Keratinocyte (primary cell): ENCODE data around the gene SIGLECL1. TPM values are rescaled to one million over a fixed set of nuclear protein-coding genes. Genes with fewer than 3 reads are reported as not detected.

Experiments used
- DNase-seq: peaks from one replicate; pipeline ENCODE4 v3.0.0-alpha.2; 2011; ENCODE audit warnings: low read depth, missing footprints, low spot score
- FAIRE-seq: peaks from 2 replicates; lab custom pipeline; 2011; peaks lifted over from hg19 to GRCh38; lab: Jason Lieb, UNC
- H2AFZ ChIP-seq: 2 replicates; pipeline ENCODE4 v1.6.0; 2012; ENCODE audit warnings: low read length, control low read depth, inconsistent platforms; ENCODE audit not compliant: control insufficient read depth
- H3K27ac ChIP-seq: 2 replicates; pipeline ENCODE4 v1.5.1; 2011; ENCODE audit warnings: low read length; ENCODE audit not compliant: control insufficient read depth, insufficient read depth
- H3K27me3 ChIP-seq: 3 replicates; pipeline ENCODE4 v1.6.0; 2011; ENCODE audit warnings: low read length; ENCODE audit not compliant: control insufficient read depth, insufficient read depth; ENCODE audit errors: extremely low read depth
- H3K36me3 ChIP-seq, 2 experiments: 2 replicates in 1 of 2; 3 replicates in 1 of 2; pipeline ENCODE4 v1.5.1; 2011; ENCODE audit warnings: low read length in 2 of 2, mild to moderate bottlenecking in 1 of 2; ENCODE audit not compliant: control insufficient read depth in 2 of 2, insufficient read depth in 2 of 2; ENCODE audit errors: extremely low read depth in 1 of 2
- H3K4me1 ChIP-seq: 3 replicates; pipeline ENCODE4 v1.5.1; 2011; ENCODE audit warnings: low read length; ENCODE audit not compliant: control insufficient read depth, insufficient read depth; ENCODE audit errors: extremely low read depth
- H3K4me2 ChIP-seq: 3 replicates; pipeline ENCODE4 v1.6.0; 2011; ENCODE audit warnings: low read depth, low read length; ENCODE audit not compliant: control insufficient read depth, insufficient read depth; ENCODE audit errors: extremely low read depth
- H3K4me3 ChIP-seq, 3 experiments: fragments of 200-600 bp in 1 of 3; sonication (generic) in 1 of 3; 2 replicates in 2 of 3; 3 replicates in 1 of 3; pipeline ENCODE4 v1.5.1; 2011 to 2016; ENCODE audit warnings: low read length in 3 of 3, mild to moderate bottlenecking in 3 of 3, control low read depth in 2 of 3, inconsistent platforms in 1 of 3, low read depth in 1 of 3, mixed read lengths in 1 of 3, mixed run types in 1 of 3, moderate library complexity in 1 of 3; ENCODE audit not compliant: control insufficient read depth in 2 of 3, insufficient read depth in 2 of 3; ENCODE audit errors: extremely low read depth in 1 of 3
- H3K79me2 ChIP-seq: 2 replicates; pipeline ENCODE4 v1.6.0; 2012; ENCODE audit warnings: low read length; ENCODE audit not compliant: control insufficient read depth, insufficient read depth
- H3K9ac ChIP-seq: 3 replicates; pipeline ENCODE4 v1.6.0; 2011; ENCODE audit warnings: low read length; ENCODE audit not compliant: control insufficient read depth, insufficient read depth; ENCODE audit errors: extremely low read depth
- H3K9me1 ChIP-seq: 3 replicates; pipeline ENCODE4 v1.6.0; 2011; ENCODE audit warnings: low read length; ENCODE audit not compliant: control insufficient read depth, insufficient read depth; ENCODE audit errors: extremely low read depth
- H3K9me3 ChIP-seq: 2 replicates; pipeline ENCODE4 v1.5.1; 2012; ENCODE audit warnings: low read depth, low read length; ENCODE audit not compliant: control insufficient read depth
- H4K20me1 ChIP-seq: 3 replicates; pipeline ENCODE4 v1.6.0; 2011; ENCODE audit warnings: low read length; ENCODE audit not compliant: control insufficient read depth, insufficient read depth; ENCODE audit errors: extremely low read depth
- CTCF ChIP-seq, 3 experiments: IDR thresholded peaks in 1 of 3; conservative IDR thresholded peaks in 1 of 3; optimal IDR thresholded peaks in 1 of 3; 2 replicates in 2 of 3; 3 replicates in 1 of 3; pipeline versions ENCODE3 to v1.5.1; 2011; ENCODE audit warnings: low read length in 3 of 3, mild to moderate bottlenecking in 3 of 3, moderate library complexity in 2 of 3, control low read depth in 1 of 3, inconsistent platforms in 1 of 3; ENCODE audit not compliant: insufficient read depth in 2 of 3; ENCODE audit errors: extremely low read depth in 1 of 3
- EZH2 ChIP-seq: IDR thresholded peaks from one replicate; pipeline ENCODE4 v1.6.1; 2012; ENCODE audit warnings: inconsistent platforms, mild to moderate bottlenecking, low read length, moderate library complexity
- dilution Hi-C: fragments of 300-500 bp; cut with MboI; formaldehyde crosslinking; loops from one replicate; pipeline ENCODE4 v1.7.0; 2020; ENCODE audit warnings: low sequenced_read_pairs; ENCODE audit not compliant: extremely low pct_ligation_motif_present
- polyA plus RNA-seq, 5 experiments: library from polyadenylated mRNA; depleted of rRNA in 3 of 5; stranded (reverse) in 3 of 5; stranded (forward) in 1 of 5; unstranded in 1 of 5; fragments of >200 nt; gene quantifications; 1 replicate in 1 of 5; 2 replicates in 3 of 5; 3 replicates in 1 of 5; pipeline versions ENCODE4 v1.2.1 to v1.2.3, GENCODE V29; 2011 to 2012; ENCODE audit warnings: missing spikeins in 2 of 5, low read depth in 1 of 5, low replicate concordance in 1 of 5

The SIGLECL1 gene
- polyA plus RNA-seq, 1 donor (not counting 4 experiments of a cell fraction or from before 2014, with no cell fraction given), result not detected

GRCh38 chr19:51219971-51220370 is 30.9 kb upstream of the SIGLECL1 start:
- no peak overlapping the region for H2AFZ ChIP-seq
- no peak for TF ChIP-seq CTCF (optimal IDR thresholded peaks at IDR 0.05 in 1 of 3, IDR thresholded peaks at IDR 0.05 in 1 of 3, conservative IDR thresholded peaks at IDR 0.05 in 1 of 3; ENCODE audit: extremely low read depth in 1 of 3, insufficient read depth in 2 of 3, low read length in 3 of 3)
- TF ChIP-seq EZH2, result no peak
- no peaks in the 10 kb centered on the region for H4K20me1 ChIP-seq
- no peaks in the 10 kb centered on the region for H3K4me1 ChIP-seq
- no peaks in the 10 kb centered on the region for H3K27me3 ChIP-seq
- dilution Hi-C loops, result no loop called here
- H3K79me2 ChIP-seq, result no peaks in the 10 kb centered on the region
- H3K9me1 ChIP-seq, result no peaks in the 10 kb centered on the region
- H3K9me3 ChIP-seq, result no peaks in the 10 kb centered on the region
- no peak overlapping the region for H3K27ac ChIP-seq
- no peak for FAIRE-seq
- no peak for DNase-seq
- no peak overlapping the region for H3K4me3 ChIP-seq
- H3K9ac ChIP-seq, result no peak overlapping the region
- no peak overlapping the region for H3K4me2 ChIP-seq
- H3K36me3 ChIP-seq, result no peaks in the 10 kb centered on the region

- Histone ChIP-seq H3K4me1 (no peaks in the 10 kb centered on the region), H3K27me3 (no peaks in the 10 kb centered on the region), H3K79me2 (no peaks in the 10 kb centered on the region), H3K9ac (no peak overlapping the region), H3K4me2 (no peak overlapping the region), H3K4me3 (no peak overlapping the region), H3K27ac (no peak overlapping the region), H3K36me3 (no peaks in the 10 kb centered on the region), H3K9me3 (no peaks in the 10 kb centered on the region), H4K20me1 (no peaks in the 10 kb centered on the region), H3K9me1 (no peaks in the 10 kb centered on the region), H2AFZ (no peak overlapping the region)
- FAIRE-seq, result no peak
- no peak for DNase-seq
- dilution Hi-C loops, result no loop called here
- no peak for TF ChIP-seq CTCF (optimal IDR thresholded peaks at IDR 0.05 in 1 of 3, IDR thresholded peaks at IDR 0.05 in 1 of 3, conservative IDR thresholded peaks at IDR 0.05 in 1 of 3; ENCODE audit: extremely low read depth in 1 of 3, insufficient read depth in 2 of 3, low read length in 3 of 3)
Measured at GRCh38 chr19:51220996-51221395, 29.9 kb upstream of the SIGLECL1 start.
